AG09309 (cell line): ENCODE data around the gene ZNF608.

Experiments used
- DNase-seq: peaks from one replicate; pipeline ENCODE4 v3.0.0-alpha.2; 2010; ENCODE audit warnings: low read depth
- H3K4me3 ChIP-seq: 2 replicates; pipeline ENCODE4 v1.5.1; 2011; ENCODE audit warnings: mild to moderate bottlenecking, low read depth, low read length, moderate library complexity; ENCODE audit not compliant: control insufficient read depth
- CTCF ChIP-seq: IDR thresholded peaks from 2 replicates; pipeline ENCODE4 v1.5.1; 2011; ENCODE audit warnings: mild to moderate bottlenecking, low read depth, low read length, inconsistent platforms; ENCODE audit not compliant: insufficient read depth, control insufficient read depth; ENCODE audit errors: missing control alignments

Gene ZNF608

GRCh38 chr5:124706729-124707361 lies 39.6 kb downstream of the ZNF608 start:
- DNase-seq = peak; percentile 7
- no peak for TF ChIP-seq CTCF
- H3K4me3 ChIP-seq = no peak overlapping the region

GRCh38 chr5:124706051-124706450 lies 40.4 kb downstream of the ZNF608 start:
- no peak for TF ChIP-seq CTCF
- DNase-seq = no peak
- no peak overlapping the region for H3K4me3 ChIP-seq

- no peak for TF ChIP-seq CTCF
- DNase-seq = no peak
- no peak overlapping the region for H3K4me3 ChIP-seq
These were observed 40.9 kb downstream of the ZNF608 start for GRCh38 chr5:124705577-124705976.

GRCh38 chr5:124704594-124705284 lies 41.7 kb downstream of the ZNF608 start:
- no peak for TF ChIP-seq CTCF
- no peak for DNase-seq
- no peak overlapping the region for H3K4me3 ChIP-seq

GRCh38 chr5:124703995-124704394 lies 42.4 kb downstream of the ZNF608 start:
- no peak overlapping the region for H3K4me3 ChIP-seq
- no peak for DNase-seq
- no peak for TF ChIP-seq CTCF

GRCh38 chr5:124702525-124702924 lies 43.9 kb downstream of the ZNF608 start:
- DNase-seq = no peak
- no peak overlapping the region for H3K4me3 ChIP-seq
- TF ChIP-seq CTCF = no peak
